BLaER1 treated with 17β-estradiol and CSF1 and Interleukin-3, amounts not matched to agents 10 nM and 100 nM (cell line): ENCODE data around the gene TRIM37.
A peak's percentile ranks its signal among the peaks of the same experiment; 100 is the strongest.

ENCODE experiments used
- H3K27ac ChIP-seq, 11 experiments: shearing (Covaris generic); formaldehyde crosslinking; 2 replicates each; pipeline ENCODE4 v1.8.1; 2022
- H3K27me3 ChIP-seq, 11 experiments: shearing (Covaris generic); formaldehyde crosslinking; 2 replicates each; pipeline ENCODE4 v1.8.1; 2022
- H3K36me3 ChIP-seq, 11 experiments: shearing (Covaris generic); formaldehyde crosslinking; 2 replicates each; pipeline ENCODE4 v1.8.1; 2022
- H3K4me1 ChIP-seq, 10 experiments: shearing (Covaris generic); formaldehyde crosslinking; 2 replicates each; pipeline ENCODE4 v1.8.1; 2022
- H3K4me2 ChIP-seq, 11 experiments: shearing (Covaris generic); formaldehyde crosslinking; 2 replicates each; pipeline ENCODE4 v1.8.1; 2022
- H3K4me3 ChIP-seq, 10 experiments: shearing (Covaris generic); formaldehyde crosslinking; 2 replicates each; pipeline ENCODE4 v1.8.1; 2022
- H3K9ac ChIP-seq, 11 experiments: shearing (Covaris generic); formaldehyde crosslinking; 2 replicates each; pipeline ENCODE4 v1.8.1; 2022
- H3K9me3 ChIP-seq, 11 experiments: shearing (Covaris generic); formaldehyde crosslinking; replicated peaks in 1 of 11; 2 replicates each; pipeline ENCODE4 v1.8.1; 2022
- H4K20me1 ChIP-seq, 11 experiments: shearing (Covaris generic); formaldehyde crosslinking; 2 replicates each; pipeline ENCODE4 v1.8.1; 2022
- Cebpa-rat ChIP-seq, 11 experiments: shearing (Covaris generic); IDR thresholded peaks; 2 replicates each; pipeline ENCODE4 v1.8.1; 2022

The TRIM37 gene

GRCh38 chr17:59126809-59127417 lies 20.2 kb upstream of the TRIM37 start:
- Histone ChIP-seq H3K4me1 (peaks cover 0 to 10% (median 8%) of the 10 kb centered on the region in 10 experiments; a peak in 14 of 20 replicates), H3K4me3 (no peak overlapping the region), H3K27ac (no peak overlapping the region), H3K9me3 (no peaks in the 10 kb centered on the region), H4K20me1 (peaks cover 0 to 8% (median 2%) of the 10 kb centered on the region in 11 experiments; a peak in 7 of 22 replicates), H3K36me3 (peaks cover 12 to 96% (median 65%) of the 10 kb centered on the region in 11 experiments; a peak in 21 of 22 replicates), H3K4me2 (no peak overlapping the region), H3K9ac (no peak overlapping the region), H3K27me3 (no peaks in the 10 kb centered on the region)
- no peak for TF ChIP-seq Cebpa-rat (IDR thresholded peaks at IDR 0.05)

GRCh38 chr17:59124665-59125064 lies 18.0 kb upstream of the TRIM37 start:
- Histone ChIP-seq H3K36me3 (peaks cover 22 to 97% (median 78%) of the 10 kb centered on the region in 11 experiments; a peak in 21 of 22 replicates), H3K4me2 (no peak overlapping the region), H3K9me3 (no peaks in the 10 kb centered on the region), H4K20me1 (peaks cover 0 to 5% (median 0%) of the 10 kb centered on the region in 11 experiments; a peak in 2 of 22 replicates), H3K27ac (no peak overlapping the region), H3K4me3 (no peak overlapping the region), H3K27me3 (no peaks in the 10 kb centered on the region), H3K4me1 (peaks cover 0 to 13% (median 10%) of the 10 kb centered on the region in 10 experiments; a peak in 14 of 20 replicates), H3K9ac (no peak overlapping the region)
- TF ChIP-seq Cebpa-rat (IDR thresholded peaks at IDR 0.05) = no peak

GRCh38 chr17:59121901-59122480 lies 15.3 kb upstream of the TRIM37 start:
- no peaks in the 10 kb centered on the region for H3K9me3 ChIP-seq
- no peak overlapping the region for H3K4me3 ChIP-seq
- TF ChIP-seq Cebpa-rat (IDR thresholded peaks at IDR 0.05) = no peak
- H3K36me3 ChIP-seq = peaks cover 20 to 97% (median 78%) of the 10 kb centered on the region in 11 experiments; a peak in 21 of 22 replicates
- H3K4me2 ChIP-seq = peak overlapping the region in 8 of 11 experiments; percentile 5 to 47 (median 28); a peak in 13 of 22 replicates
- H3K27ac ChIP-seq = peak overlapping the region in 4 of 11 experiments; percentile 18 to 34 (median 24); a peak in 2 of 22 replicates
- no peaks in the 10 kb centered on the region for H3K27me3 ChIP-seq
- H3K4me1 ChIP-seq = peaks cover 0 to 13% (median 10%) of the 10 kb centered on the region in 10 experiments; a peak in 14 of 20 replicates
- H4K20me1 ChIP-seq = no peaks in the 10 kb centered on the region; a peak in 2 of 22 replicates
- no peak overlapping the region for H3K9ac ChIP-seq

- no peaks in the 10 kb centered on the region for H3K9me3 ChIP-seq
- H3K9ac ChIP-seq = no peak overlapping the region
- no peak overlapping the region for H3K4me2 ChIP-seq
- H3K27me3 ChIP-seq = no peaks in the 10 kb centered on the region
- no peak overlapping the region for H3K27ac ChIP-seq
- peaks cover 20 to 100% (median 90%) of the 10 kb centered on the region in 11 experiments; a peak in 21 of 22 replicates for H3K36me3 ChIP-seq
- no peak overlapping the region for H3K4me3 ChIP-seq
- no peak for TF ChIP-seq Cebpa-rat (IDR thresholded peaks at IDR 0.05)
- no peaks in the 10 kb centered on the region for H3K4me1 ChIP-seq
- H4K20me1 ChIP-seq = peaks cover 0 to 15% (median 0%) of the 10 kb centered on the region in 11 experiments; a peak in 2 of 22 replicates
Observed at GRCh38 chr17:59115474-59115873, 8.8 kb upstream of the TRIM37 start.

GRCh38 chr17:59111539-59111938 lies 4.9 kb upstream of the TRIM37 start:
- peaks cover 0 to 15% (median 0%) of the 10 kb centered on the region in 11 experiments; a peak in 2 of 22 replicates for H4K20me1 ChIP-seq
- no peak overlapping the region for H3K4me2 ChIP-seq
- no peak for TF ChIP-seq Cebpa-rat (IDR thresholded peaks at IDR 0.05)
- H3K36me3 ChIP-seq = peaks cover 5 to 80% (median 55%) of the 10 kb centered on the region in 11 experiments; a peak in 20 of 22 replicates
- peaks cover 0 to 20% (median 15%) of the 10 kb centered on the region in 10 experiments; a peak in 18 of 20 replicates for H3K4me1 ChIP-seq
- no peak overlapping the region for H3K4me3 ChIP-seq
- H3K9me3 ChIP-seq = no peaks in the 10 kb centered on the region
- H3K9ac ChIP-seq = no peak overlapping the region
- no peaks in the 10 kb centered on the region for H3K27me3 ChIP-seq
- H3K27ac ChIP-seq = no peak overlapping the region

GRCh38 chr17:59110973-59111372 lies 4.3 kb upstream of the TRIM37 start:
- TF ChIP-seq Cebpa-rat (IDR thresholded peaks at IDR 0.05) = no peak

GRCh38 chr17:59108400-59109102 lies 1.9 kb upstream of the TRIM37 start:
- Histone ChIP-seq H3K9ac (peak overlapping the region in 1 of 11 experiments; percentile 9; a peak in 1 of 22 replicates), H3K27me3 (no peaks in the 10 kb centered on the region), H3K4me2 (peak overlapping the region in 10 of 11 experiments; percentile 81 to 96 (median 87); a peak in 15 of 22 replicates), H3K4me3 (peak overlapping the region in 3 of 10 experiments; percentile 89 to 97 (median 97); a peak in 2 of 20 replicates), H3K4me1 (peaks cover 14 to 39% (median 33%) of the 10 kb centered on the region in 10 experiments), H4K20me1 (peaks cover 0 to 25% (median 6%) of the 10 kb centered on the region in 11 experiments; a peak in 8 of 22 replicates), H3K27ac (no peak overlapping the region), H3K9me3 (no peaks in the 10 kb centered on the region), H3K36me3 (peaks cover 0 to 58% (median 33%) of the 10 kb centered on the region in 11 experiments; a peak in 20 of 22 replicates)
- no peak for TF ChIP-seq Cebpa-rat (IDR thresholded peaks at IDR 0.05)

More at GRCh38 chr17:59110973-59111372, 4.3 kb upstream of the TRIM37 start:
- Histone ChIP-seq H3K4me2 (no peak overlapping the region), H3K27me3 (no peaks in the 10 kb centered on the region), H4K20me1 (peaks cover 0 to 15% (median 0%) of the 10 kb centered on the region in 11 experiments; a peak in 4 of 22 replicates), H3K4me3 (no peak overlapping the region), H3K9ac (no peak overlapping the region), H3K36me3 (peaks cover 5 to 74% (median 51%) of the 10 kb centered on the region in 11 experiments; a peak in 20 of 22 replicates), H3K4me1 (peaks cover 0 to 20% (median 16%) of the 10 kb centered on the region in 10 experiments; a peak in 18 of 20 replicates), H3K27ac (no peak overlapping the region), H3K9me3 (no peaks in the 10 kb centered on the region)

GRCh38 chr17:59107306-59107670 lies 608 bp upstream of the TRIM37 start:
- Histone ChIP-seq H3K36me3 (peaks cover 7 to 56% (median 32%) of the 10 kb centered on the region in 11 experiments; a peak in 20 of 22 replicates), H3K4me3 (peak overlapping the region; percentile 76 to 98 (median 90)), H3K27me3 (no peaks in the 10 kb centered on the region), H4K20me1 (peaks cover 0 to 25% (median 6%) of the 10 kb centered on the region in 11 experiments; a peak in 8 of 22 replicates), H3K4me1 (peaks cover 14 to 39% (median 33%) of the 10 kb centered on the region in 10 experiments), H3K4me2 (peak overlapping the region; percentile 81 to 96 (median 88)), H3K9ac (peak overlapping the region; percentile 78 to 97 (median 90)), H3K9me3 (no peaks in the 10 kb centered on the region), H3K27ac (peak overlapping the region; percentile 28 to 94 (median 81); a peak in 21 of 22 replicates)
- no peak for TF ChIP-seq Cebpa-rat (IDR thresholded peaks at IDR 0.05)
